ENCODE measurements around the gene DLG2.
"Not testable (repeated sequence)": the region's sequence is repeated elsewhere in the genome, so short reads cannot be mapped to it uniquely, and the experiment has no call there.

The DLG2 gene

DNA sequence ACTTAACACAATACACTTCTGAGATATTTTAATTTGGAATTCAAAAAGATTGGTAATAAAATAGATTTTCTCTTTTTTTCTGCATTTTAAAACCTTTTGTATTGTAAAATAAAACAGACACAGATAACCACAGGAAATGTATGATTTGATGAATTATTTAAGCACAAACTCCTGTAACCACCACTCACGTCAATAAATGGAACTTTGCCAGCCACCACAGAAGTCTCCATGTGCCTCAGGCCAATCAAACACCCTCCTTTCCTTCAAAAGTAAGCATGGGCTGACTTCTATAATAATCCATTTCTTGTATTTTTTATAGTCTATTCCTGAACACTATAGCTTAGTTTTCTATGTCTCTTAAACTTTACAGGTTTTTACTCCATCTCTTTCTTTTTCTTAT lies 721.7 kb downstream of the DLG2 start:
- DNase-seq (ENCODE audit: low read depth in 2 of 2): no peak

- no peak for DNase-seq (ENCODE audit: low read depth in 2 of 2)
Observed at GRCh38 chr11:84902445-84902844, 724.7 kb downstream of the DLG2 start.

GRCh38 chr11:84901991-84902390 lies 725.2 kb downstream of the DLG2 start:
- DNase-seq (ENCODE audit: low read depth in 2 of 2): no peak

GRCh38 chr11:84899740-84900139 lies 727.4 kb downstream of the DLG2 start:
- no peak for DNase-seq (ENCODE audit: low read depth in 2 of 2)

DNA sequence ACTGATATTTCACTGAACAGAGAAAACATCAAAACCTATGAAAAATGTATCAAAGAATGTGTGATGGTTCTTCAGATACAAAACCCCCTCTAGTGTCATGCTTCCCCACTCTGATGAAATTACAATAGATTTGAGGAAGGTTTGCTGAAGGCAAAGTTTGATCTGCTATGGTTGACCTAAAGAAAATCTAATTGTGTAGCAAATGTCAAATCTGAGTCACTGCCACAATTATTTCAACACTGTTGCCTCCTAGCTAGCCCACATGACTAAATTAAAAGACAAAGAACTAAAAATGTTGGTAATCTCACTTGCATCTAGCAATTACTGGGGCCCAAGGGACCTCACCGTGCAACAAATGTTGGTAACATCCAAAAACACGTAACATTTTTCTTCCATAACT lies 728.0 kb downstream of the DLG2 start:
- DNase-seq (ENCODE audit: low read depth in 2 of 2): no peak

DNA sequence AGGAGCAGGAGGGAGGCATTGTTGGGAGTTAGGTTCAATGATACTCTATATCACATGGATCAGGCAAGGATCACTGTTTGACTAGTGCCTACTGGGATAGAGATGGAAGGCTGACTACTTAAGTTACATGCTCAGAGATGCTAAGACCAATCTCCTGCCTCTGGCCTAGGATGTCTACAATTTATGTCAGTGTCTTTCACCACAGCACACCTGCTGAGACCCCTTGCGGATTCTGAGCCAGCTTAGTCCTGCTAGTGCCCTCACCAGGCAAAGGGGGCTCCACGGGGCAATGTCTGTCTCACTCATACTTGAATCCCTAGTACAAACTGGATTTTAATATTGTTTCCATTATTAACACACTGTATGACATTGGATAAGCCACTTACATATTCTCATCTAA lies 732.5 kb downstream of the DLG2 start:
- DNase-seq (ENCODE audit: low read depth in 2 of 2): no peak

- DNase-seq (ENCODE audit: low read depth in 2 of 2): no peak
Observed at GRCh38 chr11:84890676-84891075, 736.5 kb downstream of the DLG2 start.

GRCh38 chr11:84889556-84889955 lies 737.6 kb downstream of the DLG2 start:
- DNase-seq (ENCODE audit: low read depth in 2 of 2): no peak

- no peak for DNase-seq (ENCODE audit: low read depth in 2 of 2)
Observed at GRCh38 chr11:84887055-84887629, 740.0 kb downstream of the DLG2 start.

DNA sequence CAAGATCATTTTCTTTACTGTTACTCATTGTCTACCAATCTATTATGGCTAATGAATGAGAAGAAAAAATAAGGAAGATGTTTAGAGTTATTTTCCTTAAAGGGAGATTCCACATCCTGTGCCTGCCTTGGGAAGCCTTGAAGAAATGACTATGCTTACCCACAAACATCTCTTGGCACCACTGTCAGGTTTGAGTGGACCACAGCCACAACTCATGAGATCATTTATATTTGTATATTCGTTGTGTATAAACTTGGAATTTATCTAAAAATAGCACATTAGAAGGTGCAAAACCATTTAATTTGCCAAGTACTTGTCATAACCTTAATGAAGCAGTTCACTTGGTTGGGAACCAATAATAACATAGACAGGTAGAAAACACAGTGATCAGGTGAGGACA lies 740.8 kb downstream of the DLG2 start:
- DNase-seq (ENCODE audit: low read depth in 2 of 2): no peak

DNA sequence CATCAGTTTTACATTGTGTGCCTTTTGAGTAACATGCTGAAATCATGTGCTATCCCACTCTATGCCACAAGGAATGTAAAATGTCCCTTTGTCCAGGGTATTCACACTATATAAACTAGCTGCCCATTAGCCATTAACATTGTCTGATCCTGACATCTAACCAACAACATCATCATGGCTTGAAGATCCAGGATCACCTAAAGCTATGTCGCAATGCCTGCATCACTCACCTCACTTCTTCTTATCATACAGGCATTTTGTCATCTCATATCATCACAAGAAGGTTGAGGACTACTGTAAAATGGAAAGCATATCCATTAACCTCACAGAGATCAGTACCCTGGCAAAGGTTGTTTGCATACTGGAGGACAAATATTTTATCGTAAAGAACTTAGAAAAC lies 742.3 kb downstream of the DLG2 start:
- no peak for DNase-seq (ENCODE audit: low read depth in 2 of 2)

- no peak for DNase-seq (ENCODE audit: low read depth in 2 of 2)
Observed at GRCh38 chr11:84882056-84882455, 745.1 kb downstream of the DLG2 start.

GRCh38 chr11:84871116-84871515 lies 756.0 kb downstream of the DLG2 start:
- no peak for DNase-seq (ENCODE audit: low read depth in 2 of 2)

DNA sequence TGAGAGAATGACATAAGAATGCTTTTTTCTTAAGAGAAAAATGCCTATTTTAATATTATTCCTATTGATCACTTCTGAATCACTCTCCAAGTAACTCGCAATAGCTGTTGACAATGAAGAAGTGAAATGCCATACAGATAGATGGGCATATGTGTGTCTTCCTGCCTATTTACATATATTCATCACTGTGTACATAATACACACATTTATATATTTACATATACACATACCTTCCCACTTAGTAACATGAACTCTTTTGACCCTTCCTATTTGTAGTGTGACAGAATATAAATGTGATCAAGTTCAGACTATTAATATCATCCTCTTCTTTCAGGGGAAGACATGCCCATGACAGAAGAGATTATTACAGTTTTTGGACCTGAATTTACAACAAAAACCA lies 756.7 kb downstream of the DLG2 start:
- no peak for DNase-seq (ENCODE audit: low read depth in 2 of 2)

DNA sequence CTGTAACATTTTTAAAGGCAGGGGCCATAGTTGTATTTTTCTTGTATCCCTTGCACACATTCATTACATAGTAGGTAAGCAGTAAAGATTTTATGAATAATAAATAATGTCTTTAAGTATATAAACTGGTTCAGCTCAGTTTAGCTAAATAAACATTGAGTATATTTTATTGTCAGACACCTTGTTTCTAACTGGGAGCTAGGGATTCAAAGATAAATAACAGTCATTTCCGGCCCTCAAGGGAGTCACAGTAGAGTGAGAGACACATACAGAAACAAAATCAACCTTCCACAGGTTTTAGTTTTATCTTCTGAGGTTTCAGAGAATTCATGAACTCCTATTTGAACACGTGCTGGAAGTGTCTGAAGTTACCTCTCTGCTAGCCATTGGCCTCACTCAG lies 760.2 kb downstream of the DLG2 start:
- DNase-seq (ENCODE audit: low read depth in 2 of 2): no peak

DNA sequence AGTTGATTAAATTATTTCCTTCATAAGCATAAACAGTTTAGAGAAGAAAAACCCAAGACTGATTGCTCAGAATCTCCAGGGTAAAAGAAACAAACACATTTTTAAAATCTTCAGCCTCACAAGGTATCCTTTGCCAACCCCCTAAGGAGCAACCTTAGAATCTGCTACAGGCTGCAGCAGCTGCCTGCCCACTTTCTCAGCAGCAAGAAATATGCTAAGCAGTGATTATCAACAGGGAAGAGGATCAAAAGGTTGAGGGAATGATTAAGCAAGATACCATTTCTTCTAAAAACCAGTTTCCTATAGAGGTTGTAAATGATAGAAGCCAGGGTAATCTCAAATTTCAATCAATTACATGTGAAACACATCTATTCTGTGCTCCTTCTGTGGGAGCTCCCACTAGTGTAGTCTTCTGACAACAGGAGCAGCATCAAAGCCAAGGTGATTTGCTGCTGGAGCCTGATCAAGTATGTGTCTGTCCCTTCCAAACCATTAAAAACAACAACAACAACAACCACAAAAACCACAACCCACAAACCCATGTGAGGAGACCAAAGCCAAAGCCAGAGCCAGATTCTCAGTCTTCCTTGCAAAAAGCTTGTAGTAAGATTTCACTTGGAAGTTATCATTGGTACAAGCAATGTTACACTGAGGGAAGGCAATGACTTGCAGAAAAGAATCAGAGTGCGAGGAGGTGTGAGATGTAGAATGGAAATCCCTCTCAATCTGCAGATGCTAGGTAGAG lies 761.2 kb downstream of the DLG2 start:
- DNase-seq (ENCODE audit: low read depth in 2 of 2): no peak

DNA sequence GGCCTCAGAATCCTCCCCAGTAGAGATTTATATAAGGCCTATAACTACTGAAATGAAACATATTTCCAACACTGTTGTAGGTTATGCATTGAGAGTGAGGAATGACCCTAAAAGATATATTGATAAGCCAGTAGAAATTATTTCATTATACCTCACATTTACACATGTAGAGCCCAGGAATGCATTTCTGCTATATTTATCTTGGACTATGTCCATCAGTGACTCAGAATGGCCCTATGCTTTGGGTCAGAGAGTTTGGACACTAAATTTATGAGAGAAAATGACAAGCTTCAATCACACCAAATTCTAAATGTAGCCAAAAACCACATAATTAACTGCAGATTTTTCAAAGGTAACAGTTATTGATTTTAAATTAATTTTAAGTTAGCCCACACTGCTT lies 761.9 kb downstream of the DLG2 start:
- no peak for DNase-seq (ENCODE audit: low read depth in 2 of 2)

- DNase-seq (ENCODE audit: low read depth in 2 of 2): no peak
Observed at GRCh38 chr11:84857746-84858145, 769.4 kb downstream of the DLG2 start.

DNA sequence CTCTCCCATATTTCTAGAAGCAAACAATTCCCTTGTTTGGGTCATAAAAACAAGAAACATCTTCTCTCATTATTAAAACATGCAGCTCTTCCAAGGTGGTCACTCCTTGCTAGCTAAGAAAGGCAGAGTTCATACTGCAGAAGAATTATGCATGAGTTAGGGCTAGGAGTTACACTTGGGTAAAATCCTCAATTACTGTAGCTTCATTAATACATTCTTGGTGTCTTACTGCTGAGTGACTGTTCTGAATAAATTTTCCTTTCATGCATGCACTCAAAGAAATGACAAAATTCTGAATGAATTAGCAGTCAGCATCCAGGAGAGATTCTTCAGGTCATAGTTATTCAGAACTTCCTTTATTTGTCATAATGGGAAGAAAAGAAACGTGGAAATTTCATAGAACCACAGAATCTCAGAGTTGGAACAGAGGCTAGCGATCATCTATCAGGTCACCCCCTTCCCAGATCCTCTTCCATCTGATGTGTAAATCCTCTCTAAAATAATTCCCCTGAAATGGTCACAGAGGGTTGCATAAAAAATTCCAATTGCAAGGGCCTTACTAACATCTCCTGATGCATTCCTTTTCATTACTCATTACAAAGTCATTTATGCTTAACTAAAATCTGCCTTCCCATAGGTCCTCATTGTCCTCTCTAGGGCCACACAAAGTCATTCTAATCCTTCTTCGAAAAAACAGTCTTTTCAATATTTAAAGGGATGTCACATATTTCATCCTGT lies 771.5 kb downstream of the DLG2 start:
- no peak for DNase-seq (ENCODE audit: low read depth in 2 of 2)

- no peak for DNase-seq (ENCODE audit: low read depth in 2 of 2)
Observed at GRCh38 chr11:84854498-84854880, 772.7 kb downstream of the DLG2 start.

GRCh38 chr11:84853841-84854497 lies 773.2 kb downstream of the DLG2 start:
- DNase-seq (ENCODE audit: low read depth in 2 of 2): no peak

DNA sequence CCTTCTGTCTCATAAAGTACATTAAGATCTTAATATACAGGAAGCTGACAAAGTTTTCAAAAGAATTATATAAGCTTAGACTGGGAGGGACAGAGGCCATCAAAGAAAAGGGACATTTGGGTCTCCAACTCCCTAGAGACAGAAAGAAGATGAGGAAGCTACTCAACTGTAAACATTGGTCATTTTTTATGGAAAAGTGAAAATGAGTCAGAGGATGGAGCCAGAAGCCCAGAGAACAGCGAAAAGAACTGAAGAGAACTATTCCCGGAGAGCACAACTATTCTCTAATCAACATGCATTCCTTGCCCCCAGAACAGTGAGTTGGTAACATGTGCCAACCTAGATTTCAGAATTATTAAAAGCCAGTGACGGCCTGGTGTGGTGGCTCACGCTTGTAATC lies 779.3 kb downstream of the DLG2 start:
- DNase-seq (ENCODE audit: low read depth in 2 of 2): no peak

DNA sequence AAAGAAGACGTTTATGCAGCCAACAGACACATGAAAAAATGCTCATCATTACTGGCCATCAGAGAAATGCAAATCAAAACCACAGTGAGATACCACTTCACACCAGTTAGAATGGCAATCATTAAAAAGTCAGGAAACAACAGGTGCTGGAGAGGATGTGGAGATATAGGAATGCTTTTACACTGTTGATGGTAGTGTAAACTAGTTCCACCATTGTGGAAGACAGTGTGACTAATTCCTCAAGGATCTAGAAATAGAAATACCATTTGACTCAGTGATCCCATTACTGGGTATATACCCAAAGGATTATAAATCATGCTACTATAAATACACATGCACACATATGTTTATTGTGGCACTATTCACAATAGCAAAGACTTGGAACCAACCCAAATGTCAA lies 786.9 kb downstream of the DLG2 start:
- DNase-seq (ENCODE audit: low read depth in 2 of 2): not testable (repeated sequence)

All from activated CD4-positive, alpha-beta T cell treated with anti-CD3 and anti-CD28 coated beads for 24 hours (primary cell).